ENCODE results near the gene GBF1.

GRCh38 chr10:102431452-102432124, 186.3 kb downstream of the GBF1 start:
- TF ChIP-seq CTCF (conservative IDR thresholded peaks at IDR 0.05): no peak
- no peak for TF ChIP-seq EZH2 (IDR thresholded peaks at IDR 0.05; ENCODE audit: low read depth)
